GM20000 (cell line): ENCODE measurements around the gene VIT.

Experiments used
- DNase-seq: peaks from one replicate; pipeline ENCODE4 v3.0.0; 2012; ENCODE audit warnings: low spot score
- TF ChIP-seq, protein P1 (sequence below): IDR thresholded peaks from 2 replicates; pipeline ENCODE4 v1.5.1; 2012; ENCODE audit warnings: mild to moderate bottlenecking, control low read depth; ENCODE audit errors: extremely low read depth, missing control alignments

Gene VIT

DNA sequence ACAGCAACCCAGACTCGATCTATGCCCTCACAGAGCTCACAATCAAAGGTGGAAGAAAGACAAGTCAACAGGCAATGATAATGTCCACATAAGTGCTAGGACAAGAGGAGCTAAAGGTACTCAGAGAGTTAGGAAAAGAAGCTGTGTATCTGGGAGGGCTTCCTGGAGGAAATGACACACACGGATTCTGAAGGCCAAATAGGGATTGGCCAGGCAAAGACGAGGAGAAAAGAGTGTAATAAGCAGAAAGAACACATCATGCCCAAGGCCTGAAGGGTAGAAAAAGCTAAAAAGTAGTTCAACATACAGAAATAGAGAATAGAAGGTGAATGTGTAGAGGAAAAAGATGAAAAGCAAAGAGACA is 36.1 kb downstream of the VIT start:
- DNase-seq = no peak
- TF ChIP-seq, protein P1, sequence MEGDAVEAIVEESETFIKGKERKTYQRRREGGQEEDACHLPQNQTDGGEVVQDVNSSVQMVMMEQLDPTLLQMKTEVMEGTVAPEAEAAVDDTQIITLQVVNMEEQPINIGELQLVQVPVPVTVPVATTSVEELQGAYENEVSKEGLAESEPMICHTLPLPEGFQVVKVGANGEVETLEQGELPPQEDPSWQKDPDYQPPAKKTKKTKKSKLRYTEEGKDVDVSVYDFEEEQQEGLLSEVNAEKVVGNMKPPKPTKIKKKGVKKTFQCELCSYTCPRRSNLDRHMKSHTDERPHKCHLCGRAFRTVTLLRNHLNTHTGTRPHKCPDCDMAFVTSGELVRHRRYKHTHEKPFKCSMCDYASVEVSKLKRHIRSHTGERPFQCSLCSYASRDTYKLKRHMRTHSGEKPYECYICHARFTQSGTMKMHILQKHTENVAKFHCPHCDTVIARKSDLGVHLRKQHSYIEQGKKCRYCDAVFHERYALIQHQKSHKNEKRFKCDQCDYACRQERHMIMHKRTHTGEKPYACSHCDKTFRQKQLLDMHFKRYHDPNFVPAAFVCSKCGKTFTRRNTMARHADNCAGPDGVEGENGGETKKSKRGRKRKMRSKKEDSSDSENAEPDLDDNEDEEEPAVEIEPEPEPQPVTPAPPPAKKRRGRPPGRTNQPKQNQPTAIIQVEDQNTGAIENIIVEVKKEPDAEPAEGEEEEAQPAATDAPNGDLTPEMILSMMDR = no peak

DNA sequence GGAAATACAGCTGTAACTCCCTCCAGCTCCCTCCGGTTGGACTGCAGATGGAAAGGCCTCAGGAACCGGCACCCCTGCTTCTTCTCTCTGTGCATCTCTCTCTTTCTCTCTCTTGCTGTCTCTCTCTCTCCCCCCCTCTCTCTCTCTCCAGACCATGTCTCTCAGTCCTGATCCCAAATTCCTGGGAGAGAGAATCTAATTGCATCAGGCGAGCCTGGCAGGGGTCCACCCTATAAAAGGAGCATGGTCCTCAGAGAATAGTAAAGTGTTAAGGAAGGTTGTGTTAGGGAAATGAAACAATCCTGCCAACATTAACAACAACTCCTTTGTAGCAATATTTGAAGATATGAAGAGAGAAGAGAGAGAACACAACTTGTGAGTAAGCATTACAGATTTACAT is 36.7 kb downstream of the VIT start:
- TF ChIP-seq, protein P1 = no peak
- no peak for DNase-seq

DNA sequence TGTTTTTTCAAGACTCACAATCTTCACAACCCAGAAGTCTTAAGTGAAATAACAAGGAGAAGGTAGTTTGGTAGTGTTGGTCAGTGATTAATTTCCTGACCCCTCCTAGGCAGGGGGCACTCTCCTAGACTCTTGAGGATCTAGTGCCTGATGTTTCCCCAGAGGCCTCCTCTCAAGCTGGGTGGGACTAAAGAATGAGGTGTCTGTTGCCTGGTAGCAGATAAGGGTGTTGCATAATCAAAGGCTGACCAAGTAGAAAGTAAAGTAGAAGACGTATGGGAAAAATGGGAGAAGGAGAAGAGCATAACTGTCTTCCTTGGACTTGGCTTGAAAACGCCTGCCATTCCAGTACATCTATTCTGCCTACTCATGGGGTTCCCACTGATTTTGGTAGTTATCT is 37.8 kb downstream of the VIT start:
- no peak for DNase-seq
- TF ChIP-seq, protein P1 = no peak

DNA sequence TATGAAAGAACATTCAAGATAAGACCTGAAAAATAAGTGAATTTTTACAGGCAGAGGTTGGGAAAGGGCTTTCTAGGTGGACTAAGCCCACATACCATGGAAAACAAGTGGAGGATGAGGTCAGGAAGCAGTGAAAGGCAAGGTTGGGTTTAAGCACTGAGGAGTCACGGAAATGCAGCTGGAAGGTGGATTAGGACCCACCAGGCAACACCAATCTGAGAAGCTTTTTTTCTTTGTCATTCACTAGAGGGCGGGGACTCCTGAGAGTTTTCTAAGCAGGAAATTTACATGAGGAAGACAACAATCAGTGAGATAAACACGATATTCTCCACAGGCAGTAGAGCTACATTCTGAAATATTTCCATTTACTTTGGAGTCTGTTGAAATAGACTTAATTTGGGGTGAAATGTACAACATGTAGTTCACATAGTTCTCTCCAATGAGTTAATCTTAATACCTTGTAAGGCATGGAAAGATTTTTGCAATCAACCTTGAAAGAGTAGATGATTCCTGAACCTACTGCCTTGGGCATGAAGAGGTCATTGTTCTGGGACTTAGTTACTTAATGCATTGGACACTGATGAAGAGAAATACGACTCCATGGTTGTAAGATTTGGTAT is 40.7 kb downstream of the VIT start:
- TF ChIP-seq, protein P1 = no peak
- no peak for DNase-seq

DNA sequence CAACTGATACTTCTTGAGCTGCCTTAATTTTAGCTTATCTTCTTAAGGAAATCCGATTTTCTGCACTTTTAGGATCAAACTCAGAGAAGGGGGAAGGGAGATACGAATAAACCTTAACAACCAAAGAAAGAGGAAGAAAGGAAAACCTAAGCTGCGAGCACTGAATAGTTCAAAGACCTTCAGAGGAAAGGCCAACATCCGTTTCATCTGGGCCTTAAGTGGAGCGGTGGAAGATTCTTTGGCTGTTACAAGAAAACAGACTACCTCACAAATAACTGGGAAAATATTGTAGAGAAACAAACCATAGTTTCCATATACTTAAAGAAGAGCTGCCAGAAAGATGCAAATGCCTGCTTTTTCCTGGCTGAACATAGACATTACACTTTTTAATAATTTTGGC is 43.6 kb downstream of the VIT start:
- TF ChIP-seq, protein P1 = no peak
- DNase-seq = no peak

DNA sequence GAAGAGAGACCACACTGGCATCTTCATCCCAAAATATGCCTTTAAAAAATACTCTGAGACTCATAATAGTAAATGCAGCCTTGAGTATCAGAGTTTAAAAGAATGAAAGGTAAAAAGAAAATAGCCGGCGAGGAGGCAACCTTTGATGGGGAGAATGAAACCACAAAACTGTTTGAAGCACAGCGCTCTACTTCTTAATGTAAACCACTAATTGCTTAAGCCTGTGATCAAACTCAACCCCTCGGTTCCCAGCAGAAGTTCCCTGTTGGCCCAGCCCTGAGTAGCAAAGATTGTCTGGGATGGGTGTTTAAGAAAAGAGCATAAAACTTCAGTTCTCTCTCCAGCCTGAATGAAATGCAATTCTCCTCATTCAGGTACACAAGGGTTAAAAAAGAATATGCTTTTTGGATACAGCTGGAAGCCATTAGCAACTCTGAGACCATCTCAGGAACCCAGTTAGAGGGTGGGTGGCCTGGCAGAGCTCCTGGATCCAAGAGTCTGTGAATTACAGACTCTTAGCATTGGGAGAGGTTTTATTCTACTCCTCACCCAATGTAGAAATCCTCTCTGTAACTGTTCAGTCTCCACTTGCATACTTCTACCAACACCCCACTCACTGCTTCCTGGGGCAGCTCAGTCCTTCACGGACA is 44.8 kb downstream of the VIT start:
- DNase-seq = no peak
- TF ChIP-seq, protein P1 = no peak

DNA sequence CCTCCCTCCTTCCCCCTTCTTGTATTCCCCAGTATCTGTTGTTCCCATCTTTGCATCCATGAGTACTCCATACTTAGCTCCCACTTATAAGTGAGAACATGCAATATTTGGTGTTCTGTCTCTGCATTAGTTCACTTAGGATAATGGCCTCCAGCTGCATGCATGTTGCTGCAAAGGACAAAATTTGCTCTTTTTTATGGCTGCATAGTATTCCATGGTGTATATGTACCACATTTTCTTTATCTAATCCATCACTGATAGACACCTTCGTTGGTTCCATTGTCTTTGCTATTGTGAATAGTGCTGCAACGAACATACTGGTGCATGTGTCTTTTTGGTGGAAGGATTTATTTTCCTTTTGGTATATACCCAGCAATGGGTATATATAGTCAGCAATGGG is 47.4 kb downstream of the VIT start:
- no peak for DNase-seq
- TF ChIP-seq, protein P1 = no peak
